DND-41 (cell line): ENCODE measurements around the gene SEPHS1.

Experiments used
- CTCF ChIP-seq: IDR thresholded peaks from 2 replicates; pipeline ENCODE4 v1.5.1; 2012; ENCODE audit warnings: borderline replicate concordance, low read length, moderate library complexity, mild to moderate bottlenecking; ENCODE audit not compliant: poor library complexity, severe bottlenecking; ENCODE audit errors: extremely low read depth
- EZH2 ChIP-seq: IDR thresholded peaks from 3 replicates; pipeline ENCODE4 v1.6.1; 2012; ENCODE audit warnings: borderline replicate concordance, low read depth, mild to moderate bottlenecking, moderate library complexity, low read length, inconsistent platforms; ENCODE audit not compliant: severe bottlenecking

- TF ChIP-seq CTCF = no peak
- no peak for TF ChIP-seq EZH2
Measured at GRCh38 chr10:13376746-13377145, 28.7 kb upstream of the SEPHS1 start.
